ENCODE results near the gene TTC31. TPM values are rescaled to one million over a fixed set of nuclear protein-coding genes. Genes with fewer than 3 reads are reported as not detected.
"Not testable (repeated sequence)": the region's sequence is repeated elsewhere in the genome, so short reads cannot be mapped to it uniquely, and the experiment has no call there.

TTC31 gene
- total RNA-seq (2014; rRNA removed; shearing (Covaris generic)), result 9.2 and 10.7 TPM in 2 replicates

GRCh38 chr2:74482801-74483674, at the start of gene TTC31, which contains the start of gene CCDC142:
TSS of gene TTC31 (plus strand) at chr2:74483081. CDS start at chr2:74483096, 15 bp downstream.
TSS of gene CCDC142 (minus strand) at chr2:74482998. CDS start at chr2:74482837, 161 bp downstream.
- DNase-seq (ENCODE audit: low spot score), result peak; percentile 94

GRCh38 chr2:74436111-74436805, 46.6 kb upstream of the TTC31 start:
- DNase-seq (ENCODE audit: low spot score), result no peak

- no peak for DNase-seq (ENCODE audit: low spot score)
Observed at GRCh38 chr2:74436848-74437695, 45.8 kb upstream of the TTC31 start.

GRCh38 chr2:74438248-74438647, 44.6 kb upstream of the TTC31 start:
- DNase-seq (ENCODE audit: low spot score), result no peak

GRCh38 chr2:74439373-74439772, 43.5 kb upstream of the TTC31 start:
- no peak for DNase-seq (ENCODE audit: low spot score)

- peak; percentile 41 for DNase-seq (ENCODE audit: low spot score)
Observed at GRCh38 chr2:74439803-74440377, 43.0 kb upstream of the TTC31 start.

GRCh38 chr2:74440378-74441169, 42.3 kb upstream of the TTC31 start:
- peak; percentile 70 for DNase-seq (ENCODE audit: low spot score)

GRCh38 chr2:74441170-74441689, 41.7 kb upstream of the TTC31 start:
- no peak for DNase-seq (ENCODE audit: low spot score)

- DNase-seq (ENCODE audit: low spot score), result no peak
Observed at GRCh38 chr2:74441690-74442482, 41.0 kb upstream of the TTC31 start, which contains the start of gene RTKN. TSS of gene RTKN (minus strand) at chr2:74441937. CDS start at chr2:74441816, 121 bp downstream.

- DNase-seq (ENCODE audit: low spot score), result not testable (repeated sequence)
Observed at GRCh38 chr2:74442483-74443297, 40.2 kb upstream of the TTC31 start.

GRCh38 chr2:74444498-74445318, 38.2 kb upstream of the TTC31 start:
- no peak for DNase-seq (ENCODE audit: low spot score)

- no peak for DNase-seq (ENCODE audit: low spot score)
Observed at GRCh38 chr2:74447230-74447999, 35.5 kb upstream of the TTC31 start.

GRCh38 chr2:74448771-74449170, 34.1 kb upstream of the TTC31 start:
- DNase-seq (ENCODE audit: low spot score), result no peak

GRCh38 chr2:74450570-74451190, 32.2 kb upstream of the TTC31 start:
- DNase-seq (ENCODE audit: low spot score), result no peak

GRCh38 chr2:74454654-74455511, 28.0 kb upstream of the TTC31 start, which contains the start of gene INO80B:
TSS of gene INO80B (plus strand) at chr2:74455087. CDS start at chr2:74455117, 30 bp downstream.
- DNase-seq (ENCODE audit: low spot score), result peak; percentile 94
